ENCODE results near the gene PTK7.

The PTK7 gene

DNA sequence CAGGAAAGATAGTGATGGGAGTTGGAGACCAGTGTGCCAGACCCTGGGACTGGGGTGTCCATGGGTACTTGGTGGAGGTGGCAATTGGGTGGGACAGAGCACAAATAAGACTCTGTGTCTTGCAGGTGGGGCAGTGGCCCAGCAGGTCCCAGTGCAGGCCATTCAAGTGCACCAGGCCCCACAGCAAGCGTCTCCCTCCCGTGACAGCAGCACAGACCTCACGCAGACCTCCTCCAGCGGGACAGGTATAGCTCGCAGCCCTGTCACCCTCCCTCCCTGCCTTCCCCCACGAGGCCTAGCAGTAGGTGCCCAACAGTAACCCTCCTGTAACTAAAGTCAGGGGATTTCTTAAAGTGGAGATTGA is 100.3 kb downstream of the PTK7 start:
- Histone ChIP-seq H3K9me3 (ENCODE audit: control extremely low read depth in 1 of 5, control insufficient read depth in 4 of 5, insufficient read depth in 2 of 5, low read depth in 1 of 5, low read length in 4 of 5) (no peaks in the 10 kb centered on the region), H3K4me3 (ENCODE audit: control insufficient read depth in 1 of 7, extremely low read depth in 1 of 7, insufficient read depth in 4 of 7, low read depth in 2 of 7, low read length in 6 of 7) (no peak overlapping the region), H3K36me3 (ENCODE audit: control insufficient read depth in 4 of 4, insufficient read depth in 4 of 4, low read length in 3 of 4) (peaks cover 7 to 50% (median 27%) of the 10 kb centered on the region in 4 experiments), H3K27ac (ENCODE audit: insufficient read depth in 1 of 2, low read depth in 1 of 2, low read length in 2 of 2, poor library complexity in 1 of 2, severe bottlenecking in 2 of 2) (peak overlapping the region in 1 of 2 experiments; percentile 85), H3K27me3 (replicated peaks in 2 of 5; ENCODE audit: control insufficient read depth in 4 of 5, insufficient read depth in 5 of 5, low read length in 4 of 5) (no peaks in the 10 kb centered on the region), H3K4me1 (ENCODE audit: control extremely low read depth in 1 of 4, control insufficient read depth in 4 of 4, insufficient read depth in 4 of 4, low read length in 3 of 4) (peaks cover 17 to 39% (median 33%) of the 10 kb centered on the region in 4 experiments)
- CTCF ChIA-PET: no interaction called here
- 95% methylated on average over 5 of the region's 6 CpGs for WGBS (ENCODE audit: insufficient coverage)
- no peak for DNase-seq
- POLR2A ChIA-PET: no interaction called here

DNA sequence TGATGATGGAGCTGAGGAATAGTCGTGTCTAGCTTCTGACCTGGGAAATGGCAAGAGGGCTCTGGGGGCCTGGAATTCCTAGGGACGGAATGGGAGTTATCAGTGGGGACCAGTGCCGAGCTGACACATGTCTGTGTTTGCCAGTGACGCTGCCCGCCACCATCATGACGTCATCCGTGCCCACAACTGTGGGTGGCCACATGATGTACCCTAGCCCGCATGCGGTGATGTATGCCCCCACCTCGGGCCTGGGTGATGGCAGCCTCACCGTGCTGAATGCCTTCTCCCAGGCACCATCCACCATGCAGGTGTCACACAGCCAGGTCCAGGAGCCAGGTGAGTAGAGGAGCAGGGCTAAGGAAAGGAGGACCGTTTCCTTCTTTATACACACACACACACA is 102.0 kb downstream of the PTK7 start:
- H3K4me1 ChIP-seq (ENCODE audit: control extremely low read depth in 1 of 4, control insufficient read depth in 4 of 4, insufficient read depth in 4 of 4, low read length in 3 of 4): peaks cover 13 to 45% (median 36%) of the 10 kb centered on the region in 4 experiments
- WGBS (ENCODE audit: insufficient coverage): 95% methylated on average over 6 of the region's 12 CpGs
- POLR2A ChIA-PET: no interaction called here

GRCh38 chr6:43178951-43179830 is 103.1 kb downstream of the PTK7 start:
- CTCF ChIA-PET: interaction anchor here (1.3 kb wide), 1 partner anchor 9 kb away, joined by 4 read pairs; the partner anchor contains the start of gene SRF
- H3K27me3 ChIP-seq (replicated peaks in 2 of 5; ENCODE audit: control insufficient read depth in 4 of 5, insufficient read depth in 5 of 5, low read length in 4 of 5): no peaks in the 10 kb centered on the region
- peaks cover 8 to 39% (median 29%) of the 10 kb centered on the region in 4 experiments for H3K4me1 ChIP-seq (ENCODE audit: control extremely low read depth in 1 of 4, control insufficient read depth in 4 of 4, insufficient read depth in 4 of 4, low read length in 3 of 4)
- WGBS (ENCODE audit: insufficient coverage): 95% methylated on average over 15 of the region's 20 CpGs
- no peaks in the 10 kb centered on the region for H3K9me3 ChIP-seq (ENCODE audit: control extremely low read depth in 1 of 5, control insufficient read depth in 4 of 5, insufficient read depth in 2 of 5, low read depth in 1 of 5, low read length in 4 of 5)
- peaks cover 7 to 48% (median 28%) of the 10 kb centered on the region in 4 experiments for H3K36me3 ChIP-seq (ENCODE audit: control insufficient read depth in 4 of 4, insufficient read depth in 4 of 4, low read length in 3 of 4)
- H3K27ac ChIP-seq (ENCODE audit: insufficient read depth in 1 of 2, low read depth in 1 of 2, low read length in 2 of 2, poor library complexity in 1 of 2, severe bottlenecking in 2 of 2): no peak overlapping the region
- DNase-seq: no peak
- POLR2A ChIA-PET: interaction anchor here (0.6 kb wide), 1 partner anchor 1009 kb away, joined by 3 read pairs; no protein-coding TSS in a partner anchor
- H3K4me3 ChIP-seq (ENCODE audit: control insufficient read depth in 1 of 7, extremely low read depth in 1 of 7, insufficient read depth in 4 of 7, low read depth in 2 of 7, low read length in 6 of 7): no peak overlapping the region

More for the DNA sequence above, 102.0 kb downstream of the PTK7 start:
- no peak for DNase-seq
- Histone ChIP-seq H3K9me3 (ENCODE audit: control extremely low read depth in 1 of 5, control insufficient read depth in 4 of 5, insufficient read depth in 2 of 5, low read depth in 1 of 5, low read length in 4 of 5) (no peaks in the 10 kb centered on the region), H3K4me3 (ENCODE audit: control insufficient read depth in 1 of 7, extremely low read depth in 1 of 7, insufficient read depth in 4 of 7, low read depth in 2 of 7, low read length in 6 of 7) (no peak overlapping the region), H3K27me3 (replicated peaks in 2 of 5; ENCODE audit: control insufficient read depth in 4 of 5, insufficient read depth in 5 of 5, low read length in 4 of 5) (no peaks in the 10 kb centered on the region), H3K36me3 (ENCODE audit: control insufficient read depth in 4 of 4, insufficient read depth in 4 of 4, low read length in 3 of 4) (peaks cover 7 to 50% (median 27%) of the 10 kb centered on the region in 4 experiments), H3K27ac (ENCODE audit: insufficient read depth in 1 of 2, low read depth in 1 of 2, low read length in 2 of 2, poor library complexity in 1 of 2, severe bottlenecking in 2 of 2) (no peak overlapping the region)
- CTCF ChIA-PET: interaction anchor here (1.3 kb wide), 1 partner anchor 8 kb away, joined by 4 read pairs; the partner anchor contains the start of gene SRF

DNA sequence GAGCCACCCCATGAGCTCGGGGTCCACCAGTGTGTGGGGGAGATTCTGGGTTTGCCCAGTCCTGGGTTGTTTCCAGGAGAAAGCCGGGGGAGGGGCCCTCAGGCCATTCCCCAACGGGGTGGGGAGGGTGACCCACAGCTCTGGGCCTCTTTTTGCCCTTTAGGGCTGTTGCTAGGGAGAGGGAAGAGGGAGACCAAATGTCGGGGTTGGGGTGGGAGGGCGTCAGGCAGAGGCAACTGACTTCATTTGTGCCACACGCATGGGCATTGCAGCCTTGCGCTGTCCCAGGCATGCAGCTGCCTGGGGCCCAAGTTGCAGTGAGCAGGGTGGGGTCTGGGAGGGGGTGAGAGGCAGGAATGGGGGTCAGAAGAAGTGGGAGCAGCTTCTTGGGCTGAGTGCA is 103.9 kb downstream of the PTK7 start:
- H3K36me3 ChIP-seq (ENCODE audit: control insufficient read depth in 4 of 4, insufficient read depth in 4 of 4, low read length in 3 of 4): peaks cover 7 to 52% (median 33%) of the 10 kb centered on the region in 4 experiments

GRCh38 chr6:43180985-43181384 is 104.9 kb downstream of the PTK7 start:
- Histone ChIP-seq H3K4me3 (ENCODE audit: control insufficient read depth in 1 of 7, extremely low read depth in 1 of 7, insufficient read depth in 4 of 7, low read depth in 2 of 7, low read length in 6 of 7) (no peak overlapping the region), H3K9me3 (ENCODE audit: control extremely low read depth in 1 of 5, control insufficient read depth in 4 of 5, insufficient read depth in 2 of 5, low read depth in 1 of 5, low read length in 4 of 5) (no peaks in the 10 kb centered on the region), H3K4me1 (ENCODE audit: control extremely low read depth in 1 of 4, control insufficient read depth in 4 of 4, insufficient read depth in 4 of 4, low read length in 3 of 4) (peaks cover 0 to 21% (median 18%) of the 10 kb centered on the region in 4 experiments), H3K27me3 (replicated peaks in 2 of 5; ENCODE audit: control insufficient read depth in 4 of 5, insufficient read depth in 5 of 5, low read length in 4 of 5) (no peaks in the 10 kb centered on the region), H3K36me3 (ENCODE audit: control insufficient read depth in 4 of 4, insufficient read depth in 4 of 4, low read length in 3 of 4) (peaks cover 5 to 51% (median 34%) of the 10 kb centered on the region in 4 experiments), H3K27ac (ENCODE audit: insufficient read depth in 1 of 2, low read depth in 1 of 2, low read length in 2 of 2, poor library complexity in 1 of 2, severe bottlenecking in 2 of 2) (no peak overlapping the region)
- DNase-seq: no peak
- ChIA-PET POLR2A (no interaction called here), CTCF (interaction anchor here (0.8 kb wide), 1 partner anchor 11 kb away, joined by 3 read pairs; no protein-coding TSS in a partner anchor)
- 100% methylated on average over 2 of the region's 5 CpGs for WGBS (ENCODE audit: insufficient coverage)

More for the DNA sequence above, 103.9 kb downstream of the PTK7 start:
- ChIA-PET POLR2A (no interaction called here), CTCF (no interaction called here)
- H3K27me3 ChIP-seq (replicated peaks in 2 of 5; ENCODE audit: control insufficient read depth in 4 of 5, insufficient read depth in 5 of 5, low read length in 4 of 5): no peaks in the 10 kb centered on the region
- H3K4me1 ChIP-seq (ENCODE audit: control extremely low read depth in 1 of 4, control insufficient read depth in 4 of 4, insufficient read depth in 4 of 4, low read length in 3 of 4): peaks cover 5 to 30% (median 22%) of the 10 kb centered on the region in 4 experiments
- no peak for DNase-seq
- no peak overlapping the region for H3K4me3 ChIP-seq (ENCODE audit: control insufficient read depth in 1 of 7, extremely low read depth in 1 of 7, insufficient read depth in 4 of 7, low read depth in 2 of 7, low read length in 6 of 7)
- no peaks in the 10 kb centered on the region for H3K9me3 ChIP-seq (ENCODE audit: control extremely low read depth in 1 of 5, control insufficient read depth in 4 of 5, insufficient read depth in 2 of 5, low read depth in 1 of 5, low read length in 4 of 5)
- no peak overlapping the region for H3K27ac ChIP-seq (ENCODE audit: insufficient read depth in 1 of 2, low read depth in 1 of 2, low read length in 2 of 2, poor library complexity in 1 of 2, severe bottlenecking in 2 of 2)
- 94% methylated on average over 5 of the region's 7 CpGs for WGBS (ENCODE audit: insufficient coverage)

GRCh38 chr6:43181621-43181941 is 105.5 kb downstream of the PTK7 start:
- Histone ChIP-seq H3K4me3 (ENCODE audit: control insufficient read depth in 1 of 7, extremely low read depth in 1 of 7, insufficient read depth in 4 of 7, low read depth in 2 of 7, low read length in 6 of 7) (peak overlapping the region in 6 of 7 experiments; percentile 72 to 95 (median 78)), H3K27me3 (replicated peaks in 2 of 5; ENCODE audit: control insufficient read depth in 4 of 5, insufficient read depth in 5 of 5, low read length in 4 of 5) (no peaks in the 10 kb centered on the region), H3K27ac (ENCODE audit: insufficient read depth in 1 of 2, low read depth in 1 of 2, low read length in 2 of 2, poor library complexity in 1 of 2, severe bottlenecking in 2 of 2) (peak overlapping the region in 1 of 2 experiments; percentile 67), H3K4me1 (ENCODE audit: control extremely low read depth in 1 of 4, control insufficient read depth in 4 of 4, insufficient read depth in 4 of 4, low read length in 3 of 4) (peaks cover 0 to 21% (median 18%) of the 10 kb centered on the region in 4 experiments), H3K36me3 (ENCODE audit: control insufficient read depth in 4 of 4, insufficient read depth in 4 of 4, low read length in 3 of 4) (peaks cover 5 to 51% (median 36%) of the 10 kb centered on the region in 4 experiments), H3K9me3 (ENCODE audit: control extremely low read depth in 1 of 5, control insufficient read depth in 4 of 5, insufficient read depth in 2 of 5, low read depth in 1 of 5, low read length in 4 of 5) (no peaks in the 10 kb centered on the region)
- WGBS (ENCODE audit: insufficient coverage): 72% methylated on average over 9 of the region's 9 CpGs
- ChIA-PET CTCF (interaction anchor here (1.2 to 2.4 kb wide), 3 partner anchors 8 to 19 kb away, joined by 4 to 7 read pairs (median 6); no protein-coding TSS in a partner anchor), POLR2A (interaction anchor here (1.0 kb wide), 1 partner anchor 10 kb away, joined by 3 read pairs; the partner anchor contains the start of gene SRF)
- no peak for DNase-seq

Measured in common myeloid progenitor, CD34-positive (primary cell).